Occipital lobe (tissue), 2 donors: ENCODE results near the gene AFMID. TPM values are rescaled to one million over a fixed set of nuclear protein-coding genes. Genes with fewer than 3 reads are reported as not detected.
"Not testable (repeated sequence)": the region's sequence is repeated elsewhere in the genome, so short reads cannot be mapped to it uniquely, and the experiment has no call there.

Experiments
- DNase-seq: peaks from one replicate; lab custom pipeline; 2025; lab: John Stamatoyannopoulos, UW
- total RNA-seq: library from RNA; depleted of rRNA; stranded (reverse); fragments of >200 nt; gene quantifications from one replicate; pipeline ENCODE4 v1.2.3, GENCODE V29; 2014

Gene AFMID
- total RNA-seq, 1 donor from 2014 or later: 35.4 TPM

DNA sequence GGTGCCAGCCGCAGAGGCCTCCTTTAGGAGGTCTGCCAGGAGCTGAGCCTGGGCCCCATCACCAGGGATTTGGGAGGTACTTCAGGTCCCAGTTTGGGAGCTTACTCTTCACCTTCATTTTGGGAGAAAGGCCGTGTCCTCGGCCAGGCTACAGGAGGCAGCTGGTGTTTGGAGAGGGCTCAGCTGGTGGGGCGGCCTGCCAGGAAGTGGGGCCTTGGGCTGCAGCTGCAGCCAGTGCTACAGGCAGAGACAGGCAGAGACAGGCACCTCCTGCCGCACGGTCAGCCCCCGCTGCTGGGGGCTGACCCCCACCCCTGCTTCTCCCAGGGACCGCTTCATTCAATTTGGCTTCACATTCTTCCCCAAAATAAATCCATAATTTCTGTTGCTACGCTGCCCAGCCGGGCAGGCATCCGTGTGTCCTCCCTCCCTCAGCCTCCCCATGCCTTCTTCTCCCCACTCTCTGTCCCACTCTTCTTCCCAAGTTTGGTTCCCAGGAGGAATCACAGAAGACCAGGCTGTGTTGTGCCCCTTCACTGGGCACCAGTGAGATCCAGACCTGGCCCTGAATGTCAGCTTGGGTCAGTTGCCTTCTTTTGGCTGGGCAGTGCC, 50.3 kb downstream of the AFMID start:
- peak; percentile 81 for DNase-seq

- no peak for DNase-seq
Measured at GRCh38 chr17:78238823-78239488, 51.8 kb downstream of the AFMID start.

- no peak for DNase-seq
Measured at GRCh38 chr17:78239489-78239931, 52.3 kb downstream of the AFMID start.

GRCh38 chr17:78240012-78240655, 53.0 kb downstream of the AFMID start:
- DNase-seq: no peak

DNA sequence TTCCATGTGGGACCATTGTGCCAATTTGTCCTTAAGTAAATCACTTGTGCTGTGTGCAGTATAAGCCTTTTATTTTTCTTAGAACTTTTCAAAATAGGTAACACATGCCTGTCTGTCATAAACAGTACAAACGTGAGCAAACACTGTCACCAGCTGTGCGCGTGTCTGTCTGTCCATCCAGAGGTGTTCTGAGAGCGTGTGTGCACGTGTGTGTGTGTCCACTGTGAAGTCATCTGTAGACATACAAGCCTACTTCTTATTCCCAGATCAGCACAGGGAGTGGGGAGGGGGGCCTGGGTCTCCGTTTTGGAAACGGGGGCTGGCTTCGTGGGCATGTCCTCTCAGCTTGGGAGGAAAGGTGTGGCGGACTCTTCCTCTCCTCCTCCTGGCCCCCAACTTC, 53.7 kb downstream of the AFMID start:
- no peak for DNase-seq

DNA sequence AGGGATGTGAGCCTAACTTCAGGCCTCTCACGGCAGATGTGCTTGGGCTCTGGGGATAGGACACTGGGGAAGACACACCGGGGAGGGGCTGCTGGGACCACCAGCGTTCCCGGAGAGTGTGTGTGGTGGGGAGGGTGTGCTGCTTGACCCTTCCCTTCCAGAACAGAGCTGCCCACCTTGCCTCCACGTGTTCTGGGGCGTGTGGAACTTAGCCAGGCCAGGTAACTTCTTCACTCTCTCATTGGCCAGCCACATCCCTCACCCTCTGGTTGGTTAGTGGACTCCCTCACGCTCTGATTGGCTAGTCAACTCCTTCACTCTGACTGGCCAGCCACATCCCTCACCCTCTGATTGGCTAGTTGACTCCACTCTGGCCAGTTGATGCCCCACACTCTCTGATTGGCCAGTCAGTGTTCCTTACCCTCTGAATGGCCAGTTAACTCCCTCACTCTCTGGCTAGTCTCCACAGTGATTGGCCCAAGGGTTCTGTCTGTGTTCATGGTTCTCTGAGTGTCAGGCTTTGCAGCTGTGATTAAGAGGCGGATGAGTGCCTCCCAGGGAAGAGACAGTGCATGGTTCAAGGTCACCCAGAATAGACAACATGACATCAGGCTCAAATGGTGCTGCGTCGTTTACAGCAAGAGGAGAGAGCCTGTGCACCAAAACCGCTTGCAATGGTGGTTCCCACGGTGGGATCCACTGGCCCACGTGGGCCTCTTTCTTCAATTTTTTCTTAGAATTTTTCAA, 54.3 kb downstream of the AFMID start:
- DNase-seq: peak; percentile 78

- no peak for DNase-seq
Measured at GRCh38 chr17:78242024-78242742, 55.0 kb downstream of the AFMID start.

- DNase-seq: no peak
Measured at GRCh38 chr17:78247304-78247703, 60.1 kb downstream of the AFMID start.

GRCh38 chr17:78248051-78248914, 61.1 kb downstream of the AFMID start:
- DNase-seq: no peak

GRCh38 chr17:78249074-78249817, 62.1 kb downstream of the AFMID start:
- no peak for DNase-seq

DNA sequence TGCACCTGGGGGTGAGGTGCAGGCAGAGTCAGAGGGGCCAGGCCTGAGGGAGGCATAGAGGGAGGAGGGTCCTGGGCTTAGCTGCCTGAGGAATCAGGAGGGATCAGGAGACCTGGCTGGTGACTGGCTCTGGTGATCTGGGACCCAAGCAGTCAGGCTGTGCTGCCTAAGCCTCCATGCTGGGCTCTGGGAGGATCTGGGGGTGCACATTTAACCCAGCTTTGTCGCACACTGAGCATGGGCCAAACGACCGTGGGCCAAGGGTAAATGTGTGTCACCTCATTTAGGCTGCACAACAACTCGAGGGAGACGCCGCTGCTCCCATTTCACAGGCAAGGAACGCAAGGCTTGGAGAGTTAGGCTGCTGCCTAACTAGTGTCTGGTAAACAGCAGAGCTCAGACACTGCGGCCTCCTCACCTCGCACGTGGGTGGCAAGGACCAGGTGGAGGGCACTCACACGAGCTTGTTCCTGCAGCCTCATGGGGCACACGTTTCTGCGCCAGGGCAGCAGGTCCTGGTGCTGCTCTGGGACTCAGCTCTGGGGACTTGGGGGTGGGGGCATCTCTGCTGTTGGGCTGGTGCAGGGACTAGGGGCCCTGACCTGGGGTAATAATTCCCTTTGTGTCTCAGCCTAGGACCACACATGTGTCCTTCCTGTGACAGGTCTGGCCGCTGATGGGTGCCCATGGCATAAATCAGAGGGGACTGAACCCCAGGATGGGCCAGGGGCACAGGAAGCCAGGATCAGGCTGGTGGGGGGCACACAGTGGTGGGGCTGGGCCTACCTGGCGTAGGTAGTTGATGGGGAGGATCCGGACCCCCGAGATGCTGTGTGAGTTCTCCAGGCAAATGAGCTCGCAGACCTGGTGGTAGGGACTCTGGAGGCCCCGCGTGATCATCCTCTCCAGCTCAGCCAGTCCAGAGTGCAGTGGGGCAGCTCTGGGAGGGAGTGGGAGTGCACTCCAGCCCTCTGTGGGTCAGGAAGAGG, 63.0 kb downstream of the AFMID start:
- no peak for DNase-seq

DNA sequence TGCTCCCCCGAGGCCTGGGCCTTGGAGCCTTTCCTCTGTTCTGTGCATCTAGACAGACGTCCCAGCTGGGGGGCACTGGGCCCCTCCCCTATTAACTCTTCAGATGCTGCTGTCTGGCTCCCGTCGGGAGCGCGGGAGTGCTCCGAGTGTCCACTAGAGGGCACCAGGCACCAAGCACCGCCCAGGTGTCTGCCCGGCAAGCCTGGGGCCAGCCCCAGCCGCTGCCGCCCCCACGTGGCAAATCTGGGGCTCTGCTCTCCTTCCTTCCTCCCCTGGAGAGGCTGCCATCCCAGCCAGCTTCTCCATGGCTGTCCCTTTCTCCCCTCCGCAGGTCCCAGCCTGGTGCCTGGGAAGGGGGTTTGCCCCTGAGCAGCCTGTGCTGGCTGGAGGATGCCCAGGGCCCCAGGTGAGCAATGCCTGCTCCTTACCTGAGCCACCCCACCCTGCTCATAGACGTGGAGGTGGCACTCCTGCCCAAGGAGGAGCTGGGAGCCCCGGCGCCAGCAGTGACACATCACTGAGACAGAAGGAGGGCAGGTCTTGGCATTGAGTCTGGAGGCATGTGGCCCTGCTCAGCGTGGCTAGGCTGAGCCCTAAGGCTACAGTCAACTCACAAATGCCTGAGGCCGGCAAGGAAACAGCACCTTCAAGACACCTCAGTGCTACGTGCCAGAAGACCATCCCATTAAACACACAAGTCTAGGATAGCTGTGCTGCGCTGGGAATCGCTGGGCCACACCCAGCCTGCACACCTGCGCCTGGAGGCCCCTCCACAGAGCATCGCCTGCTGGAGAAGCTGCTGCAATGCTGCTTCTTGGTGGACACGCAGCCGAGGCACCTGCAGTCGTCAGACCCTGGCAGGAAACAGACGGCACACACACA, 64.0 kb downstream of the AFMID start:
- DNase-seq: peak; percentile 55

DNA sequence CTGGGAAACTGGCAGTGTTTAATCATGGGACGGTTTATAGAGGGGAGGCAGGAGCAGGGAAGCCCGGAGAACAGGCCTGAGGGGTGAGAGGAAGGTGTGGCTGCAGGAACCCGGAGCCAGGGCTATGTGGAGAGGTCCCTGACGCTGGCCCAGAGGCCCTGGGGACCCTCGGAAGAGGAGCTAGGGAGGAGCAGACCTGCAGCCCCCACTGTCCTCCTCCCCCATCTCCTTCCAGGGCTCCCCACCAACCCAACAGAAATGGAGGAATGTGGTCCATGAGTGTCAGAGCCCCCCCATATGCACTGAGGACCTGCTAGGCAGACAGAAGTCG, 64.6 kb downstream of the AFMID start:
- no peak for DNase-seq

DNA sequence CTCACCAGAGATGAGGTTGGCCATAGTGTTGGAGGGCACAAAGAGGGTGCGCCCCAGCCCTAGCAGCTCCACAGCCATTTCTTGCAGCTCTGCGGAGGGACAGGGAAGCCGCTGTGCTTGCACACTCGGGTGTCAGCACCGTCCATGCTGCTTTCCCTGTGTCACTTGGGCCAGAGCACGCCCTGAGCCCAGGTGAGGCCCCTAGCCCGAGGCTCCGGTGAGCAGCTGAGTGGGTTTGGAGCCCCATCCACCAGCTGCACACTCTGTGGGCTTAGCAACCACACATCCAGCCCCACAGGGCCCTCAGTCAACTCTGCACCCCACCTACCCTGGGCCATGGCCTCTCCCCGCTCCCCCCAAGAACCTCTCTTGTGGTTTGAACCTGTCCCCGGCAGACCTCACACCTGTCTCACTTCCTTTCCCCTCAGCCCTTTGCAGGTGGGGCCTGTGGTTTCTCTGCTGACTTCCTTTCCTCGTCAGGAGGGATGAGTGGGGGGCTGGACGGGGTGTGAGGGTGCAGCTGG, 65.0 kb downstream of the AFMID start:
- DNase-seq: no peak

DNA sequence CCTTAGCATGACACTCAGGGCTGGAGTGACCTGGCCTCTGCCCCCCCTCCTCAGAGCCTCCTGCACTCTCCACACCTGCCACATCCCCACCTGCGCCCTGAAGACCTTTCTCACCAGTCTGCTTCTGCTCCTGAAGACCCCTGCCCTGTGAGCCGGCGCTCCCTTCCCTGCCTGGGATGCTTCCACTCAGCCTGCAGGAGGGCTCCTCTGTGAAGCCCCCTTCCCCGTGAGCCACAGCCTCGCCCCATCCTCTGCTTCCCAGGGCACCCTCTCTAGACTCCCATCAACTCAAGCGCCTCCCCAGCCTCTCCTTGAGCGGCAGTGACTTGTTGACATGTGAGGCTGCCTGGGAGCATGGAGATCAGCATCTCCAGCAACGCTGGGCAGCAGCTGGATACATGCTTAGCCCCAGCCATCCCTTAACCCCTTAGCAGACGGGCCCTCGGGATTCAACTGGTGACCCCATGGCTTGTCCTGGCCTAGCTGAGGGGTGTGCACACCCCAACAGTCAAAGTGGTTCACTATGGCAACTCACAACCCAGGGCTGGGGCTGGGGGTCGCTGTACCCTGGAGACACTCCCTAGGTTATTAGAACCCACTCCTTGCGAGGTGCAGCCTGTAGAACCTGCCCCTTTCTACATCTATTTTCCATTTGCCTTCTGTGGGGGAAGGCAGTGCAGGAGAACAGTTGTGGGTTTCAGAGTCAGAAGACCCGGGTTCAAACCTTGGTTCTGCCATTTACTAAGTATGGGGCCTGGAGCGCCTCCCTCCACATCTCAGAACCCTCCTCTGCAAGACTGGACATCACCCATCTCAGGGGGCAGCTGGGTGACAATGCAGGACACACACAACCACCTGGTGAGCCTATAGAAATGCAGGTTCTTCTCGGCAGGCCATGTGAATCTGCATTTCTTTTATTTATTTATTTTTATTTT, 65.8 kb downstream of the AFMID start:
- no peak for DNase-seq

- not testable (repeated sequence) for DNase-seq
Measured at GRCh38 chr17:78253636-78253945, 66.4 kb downstream of the AFMID start.
